BLaER1 treated with 17β-estradiol and CSF1 and Interleukin-3, amounts not matched to agents 10 nM and 100 nM (cell line): ENCODE measurements around the gene FGD2.

Experiments used
- H3K27ac ChIP-seq, 11 experiments: shearing (Covaris generic); formaldehyde crosslinking; 2 replicates each; pipeline ENCODE4 v1.8.1; 2022
- H3K27me3 ChIP-seq, 11 experiments: shearing (Covaris generic); formaldehyde crosslinking; 2 replicates each; pipeline ENCODE4 v1.8.1; 2022
- H3K36me3 ChIP-seq, 11 experiments: shearing (Covaris generic); formaldehyde crosslinking; 2 replicates each; pipeline ENCODE4 v1.8.1; 2022
- H3K4me1 ChIP-seq, 10 experiments: shearing (Covaris generic); formaldehyde crosslinking; 2 replicates each; pipeline ENCODE4 v1.8.1; 2022
- H3K4me2 ChIP-seq, 11 experiments: shearing (Covaris generic); formaldehyde crosslinking; 2 replicates each; pipeline ENCODE4 v1.8.1; 2022
- H3K4me3 ChIP-seq, 10 experiments: shearing (Covaris generic); formaldehyde crosslinking; 2 replicates each; pipeline ENCODE4 v1.8.1; 2022
- H3K9ac ChIP-seq, 11 experiments: shearing (Covaris generic); formaldehyde crosslinking; 2 replicates each; pipeline ENCODE4 v1.8.1; 2022
- H3K9me3 ChIP-seq, 11 experiments: shearing (Covaris generic); formaldehyde crosslinking; replicated peaks in 1 of 11; 2 replicates each; pipeline ENCODE4 v1.8.1; 2022
- H4K20me1 ChIP-seq, 11 experiments: shearing (Covaris generic); formaldehyde crosslinking; 2 replicates each; pipeline ENCODE4 v1.8.1; 2022
- Cebpa-rat ChIP-seq, 11 experiments: shearing (Covaris generic); IDR thresholded peaks; 2 replicates each; pipeline ENCODE4 v1.8.1; 2022

FGD2 gene

GRCh38 chr6:37047346-37047688, 41.9 kb downstream of the FGD2 start:
- Histone ChIP-seq H3K36me3 (no peaks in the 10 kb centered on the region), H3K4me1 (peaks cover 52 to 73% (median 57%) of the 10 kb centered on the region in 10 experiments), H4K20me1 (no peaks in the 10 kb centered on the region), H3K4me3 (peak overlapping the region in 1 of 10 experiments; percentile 2; a peak in 1 of 20 replicates), H3K9me3 (no peaks in the 10 kb centered on the region), H3K9ac (peak overlapping the region in 4 of 11 experiments; percentile 3 to 43 (median 20); a peak in 5 of 22 replicates), H3K27me3 (no peaks in the 10 kb centered on the region), H3K4me2 (peak overlapping the region; percentile 82 to 97 (median 92)), H3K27ac (peak overlapping the region in 9 of 11 experiments; percentile 91 to 98 (median 96); a peak in 16 of 22 replicates)
- TF ChIP-seq Cebpa-rat (IDR thresholded peaks at IDR 0.05) = no peak

GRCh38 chr6:37047689-37048402, 42.4 kb downstream of the FGD2 start:
- H3K4me1 ChIP-seq = peaks cover 53 to 73% (median 60%) of the 10 kb centered on the region in 10 experiments
- no peaks in the 10 kb centered on the region for H3K9me3 ChIP-seq
- H3K4me2 ChIP-seq = peak overlapping the region; percentile 82 to 97 (median 92)
- peak overlapping the region in 1 of 10 experiments; percentile 2; a peak in 1 of 20 replicates for H3K4me3 ChIP-seq
- H4K20me1 ChIP-seq = no peaks in the 10 kb centered on the region
- no peak for TF ChIP-seq Cebpa-rat (IDR thresholded peaks at IDR 0.05)
- H3K9ac ChIP-seq = peak overlapping the region in 9 of 11 experiments; percentile 57 to 91 (median 78); a peak in 15 of 22 replicates
- H3K27me3 ChIP-seq = no peaks in the 10 kb centered on the region
- H3K36me3 ChIP-seq = no peaks in the 10 kb centered on the region
- H3K27ac ChIP-seq = peak overlapping the region in 10 of 11 experiments; percentile 90 to 98 (median 96); a peak in 20 of 22 replicates

- Histone ChIP-seq H4K20me1 (no peaks in the 10 kb centered on the region), H3K4me1 (peaks cover 53 to 74% (median 60%) of the 10 kb centered on the region in 10 experiments), H3K4me3 (peak overlapping the region in 1 of 10 experiments; percentile 31; a peak in 2 of 20 replicates), H3K4me2 (peak overlapping the region; percentile 82 to 97 (median 92)), H3K36me3 (no peaks in the 10 kb centered on the region), H3K27ac (peak overlapping the region; percentile 73 to 98 (median 95); a peak in 20 of 22 replicates), H3K9me3 (no peaks in the 10 kb centered on the region), H3K9ac (peak overlapping the region in 10 of 11 experiments; percentile 64 to 91 (median 80); a peak in 18 of 22 replicates), H3K27me3 (no peaks in the 10 kb centered on the region)
- no peak for TF ChIP-seq Cebpa-rat (IDR thresholded peaks at IDR 0.05)
Measured at GRCh38 chr6:37048403-37048850, 43.0 kb downstream of the FGD2 start.

GRCh38 chr6:37048851-37049757, 43.6 kb downstream of the FGD2 start:
- peak overlapping the region; percentile 82 to 97 (median 92) for H3K4me2 ChIP-seq
- peak overlapping the region in 8 of 10 experiments; percentile 32 to 61 (median 46); a peak in 15 of 20 replicates for H3K4me3 ChIP-seq
- peak in 5 of 11 experiments; percentile 11 to 46 (median 38); a peak in 3 of 22 replicates for TF ChIP-seq Cebpa-rat (IDR thresholded peaks at IDR 0.05)
- H3K9ac ChIP-seq = peak overlapping the region; percentile 74 to 91 (median 80)
- H3K27me3 ChIP-seq = no peaks in the 10 kb centered on the region
- H3K36me3 ChIP-seq = no peaks in the 10 kb centered on the region
- no peaks in the 10 kb centered on the region for H3K9me3 ChIP-seq
- H4K20me1 ChIP-seq = no peaks in the 10 kb centered on the region
- peak overlapping the region; percentile 73 to 98 (median 95) for H3K27ac ChIP-seq
- peaks cover 53 to 79% (median 60%) of the 10 kb centered on the region in 10 experiments for H3K4me1 ChIP-seq

GRCh38 chr6:37049758-37050044, 44.2 kb downstream of the FGD2 start:
- peak overlapping the region; percentile 82 to 97 (median 92) for H3K4me2 ChIP-seq
- peak overlapping the region; percentile 73 to 98 (median 95) for H3K27ac ChIP-seq
- no peaks in the 10 kb centered on the region for H3K9me3 ChIP-seq
- H4K20me1 ChIP-seq = no peaks in the 10 kb centered on the region
- H3K4me1 ChIP-seq = peaks cover 53 to 79% (median 60%) of the 10 kb centered on the region in 10 experiments
- TF ChIP-seq Cebpa-rat (IDR thresholded peaks at IDR 0.05) = no peak
- no peaks in the 10 kb centered on the region for H3K36me3 ChIP-seq
- peak overlapping the region; percentile 74 to 91 (median 80) for H3K9ac ChIP-seq
- H3K4me3 ChIP-seq = peak overlapping the region in 9 of 10 experiments; percentile 32 to 61 (median 47); a peak in 16 of 20 replicates
- H3K27me3 ChIP-seq = no peaks in the 10 kb centered on the region

- no peaks in the 10 kb centered on the region for H3K36me3 ChIP-seq
- H3K9ac ChIP-seq = peak overlapping the region; percentile 74 to 91 (median 80)
- H3K9me3 ChIP-seq = no peaks in the 10 kb centered on the region
- H3K4me2 ChIP-seq = peak overlapping the region; percentile 82 to 97 (median 92)
- no peaks in the 10 kb centered on the region for H4K20me1 ChIP-seq
- TF ChIP-seq Cebpa-rat (IDR thresholded peaks at IDR 0.05) = no peak
- no peaks in the 10 kb centered on the region for H3K27me3 ChIP-seq
- peak overlapping the region in 9 of 10 experiments; percentile 32 to 61 (median 47); a peak in 18 of 20 replicates for H3K4me3 ChIP-seq
- peaks cover 53 to 85% (median 60%) of the 10 kb centered on the region in 10 experiments for H3K4me1 ChIP-seq
- peak overlapping the region; percentile 73 to 98 (median 95) for H3K27ac ChIP-seq
Measured at GRCh38 chr6:37050045-37050853, 44.8 kb downstream of the FGD2 start.

GRCh38 chr6:37050854-37051137, 45.3 kb downstream of the FGD2 start:
- no peaks in the 10 kb centered on the region for H3K27me3 ChIP-seq
- peak overlapping the region; percentile 82 to 97 (median 92) for H3K4me2 ChIP-seq
- no peaks in the 10 kb centered on the region for H4K20me1 ChIP-seq
- no peaks in the 10 kb centered on the region for H3K36me3 ChIP-seq
- H3K9me3 ChIP-seq = no peaks in the 10 kb centered on the region
- no peak for TF ChIP-seq Cebpa-rat (IDR thresholded peaks at IDR 0.05)
- H3K4me1 ChIP-seq = peaks cover 53 to 89% (median 61%) of the 10 kb centered on the region in 10 experiments
- H3K27ac ChIP-seq = peak overlapping the region; percentile 73 to 98 (median 95)
- peak overlapping the region in 9 of 10 experiments; percentile 28 to 61 (median 44); a peak in 14 of 20 replicates for H3K4me3 ChIP-seq
- H3K9ac ChIP-seq = peak overlapping the region; percentile 74 to 91 (median 80)
